ENCODE measurements around the gene USB1. TPM values are rescaled to one million over a fixed set of nuclear protein-coding genes. Genes with fewer than 3 reads are reported as not detected.

Gene USB1
- total RNA-seq, 2 experiments from 2014 or later = 32.9 to 37.5 TPM

DNA sequence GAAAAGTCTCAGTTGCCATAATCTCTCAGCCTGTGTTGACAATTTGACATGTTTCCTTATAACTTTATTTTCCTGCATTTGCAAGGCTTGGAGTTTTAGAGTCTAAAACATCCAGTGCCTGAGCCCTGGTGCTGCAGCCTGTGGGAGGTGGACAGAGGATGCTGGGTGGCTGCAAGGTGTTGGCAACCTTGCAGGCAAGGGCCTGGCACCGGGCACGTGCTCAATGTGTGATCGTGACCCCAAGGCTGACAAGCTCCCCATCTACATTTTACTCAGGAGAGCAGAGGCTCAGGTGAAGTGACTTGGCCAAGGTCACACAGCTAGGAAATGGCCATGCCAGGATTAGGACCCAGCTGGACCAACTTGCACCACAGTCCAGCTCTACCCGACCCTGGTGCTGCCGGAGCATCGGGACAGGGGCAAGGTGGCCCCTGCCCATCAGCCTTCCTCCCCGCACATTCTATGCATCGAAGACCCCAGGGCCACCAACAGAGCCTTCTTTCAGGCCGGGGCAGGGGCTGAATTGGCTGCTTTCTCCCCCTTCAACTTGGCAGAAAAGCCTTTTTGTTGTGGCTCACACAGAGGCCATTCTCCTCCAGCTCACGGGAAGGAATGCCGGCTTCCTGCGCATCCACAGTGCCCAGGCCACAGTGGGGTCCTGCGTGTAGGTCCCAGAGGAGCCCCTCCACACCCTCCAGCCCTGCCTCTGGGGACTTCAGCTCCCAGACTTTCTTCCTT lies 47.5 kb downstream of the USB1 start:
- POLR2A ChIA-PET = no interaction called here
- no peaks in the 10 kb centered on the region for H3K36me3 Mint-ChIP-seq (ENCODE audit: low read depth)
- no peak for ATAC-seq

DNA sequence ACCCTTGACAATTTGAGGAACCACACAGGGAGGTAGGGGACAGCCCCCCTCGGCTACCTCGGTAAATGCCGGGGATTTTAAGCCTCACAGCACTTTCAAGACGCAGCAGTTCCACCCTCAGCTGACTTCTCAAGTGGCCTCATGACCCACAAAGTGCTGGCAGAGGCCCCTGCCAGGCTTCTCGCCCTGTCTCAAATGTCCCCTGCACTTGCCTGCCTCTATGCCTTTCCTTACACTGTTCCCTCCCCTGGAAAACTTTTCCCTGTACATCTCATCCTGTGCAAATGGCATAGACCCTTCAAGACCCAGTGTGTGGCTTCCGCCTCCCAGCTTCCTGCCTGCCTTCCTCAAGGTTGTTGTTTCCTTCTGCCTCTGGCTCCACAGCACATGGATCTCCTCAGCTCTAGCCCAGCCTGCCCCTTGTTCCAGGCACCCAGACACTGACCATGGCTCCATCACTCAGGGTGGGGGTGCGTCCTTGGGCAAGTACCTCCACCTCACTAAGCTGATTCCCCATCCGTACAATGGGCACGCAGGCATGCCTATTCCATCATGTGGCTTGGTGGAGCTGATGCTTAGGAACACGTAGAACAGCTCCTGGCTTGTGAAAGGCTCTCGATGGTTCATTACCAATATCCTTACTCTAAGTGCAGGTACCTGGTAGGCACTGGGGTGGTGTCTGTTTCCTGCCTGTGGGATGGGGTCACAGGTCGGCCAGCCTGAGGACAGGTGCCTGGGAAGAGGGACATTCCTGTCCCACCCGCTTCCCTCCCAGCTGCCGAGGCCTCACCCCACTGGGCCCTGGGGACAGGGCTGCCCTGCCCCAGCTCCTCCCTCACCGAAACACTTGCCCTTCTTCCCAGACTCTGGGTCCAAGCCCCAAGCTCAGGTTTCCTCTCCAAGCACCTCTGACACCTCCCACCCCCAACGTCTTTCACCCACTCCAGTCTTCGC lies 48.3 kb downstream of the USB1 start:
- ChIA-PET CTCF (no interaction called here), POLR2A (no interaction called here)
- no peak for DNase-seq

More for the DNA sequence above, 47.5 kb downstream of the USB1 start:
- Mint-ChIP-seq H3K4me3 (no peak overlapping the region), H3K9me3 (peaks cover 2% of the 10 kb centered on the region), H3K27ac (no peak overlapping the region), H3K27me3 (peaks cover 1% of the 10 kb centered on the region), H3K4me1 (ENCODE audit: low read depth) (no peaks in the 10 kb centered on the region)
- intact Hi-C loops (cut with micrococcal nuclease) = no loop called here
- TF ChIP-seq, protein P1, sequence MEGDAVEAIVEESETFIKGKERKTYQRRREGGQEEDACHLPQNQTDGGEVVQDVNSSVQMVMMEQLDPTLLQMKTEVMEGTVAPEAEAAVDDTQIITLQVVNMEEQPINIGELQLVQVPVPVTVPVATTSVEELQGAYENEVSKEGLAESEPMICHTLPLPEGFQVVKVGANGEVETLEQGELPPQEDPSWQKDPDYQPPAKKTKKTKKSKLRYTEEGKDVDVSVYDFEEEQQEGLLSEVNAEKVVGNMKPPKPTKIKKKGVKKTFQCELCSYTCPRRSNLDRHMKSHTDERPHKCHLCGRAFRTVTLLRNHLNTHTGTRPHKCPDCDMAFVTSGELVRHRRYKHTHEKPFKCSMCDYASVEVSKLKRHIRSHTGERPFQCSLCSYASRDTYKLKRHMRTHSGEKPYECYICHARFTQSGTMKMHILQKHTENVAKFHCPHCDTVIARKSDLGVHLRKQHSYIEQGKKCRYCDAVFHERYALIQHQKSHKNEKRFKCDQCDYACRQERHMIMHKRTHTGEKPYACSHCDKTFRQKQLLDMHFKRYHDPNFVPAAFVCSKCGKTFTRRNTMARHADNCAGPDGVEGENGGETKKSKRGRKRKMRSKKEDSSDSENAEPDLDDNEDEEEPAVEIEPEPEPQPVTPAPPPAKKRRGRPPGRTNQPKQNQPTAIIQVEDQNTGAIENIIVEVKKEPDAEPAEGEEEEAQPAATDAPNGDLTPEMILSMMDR (IDR thresholded peaks at IDR 0.05) = no peak
- no peak for DNase-seq
- CTCF ChIA-PET = interaction anchor here (1.6 kb wide), 1 partner anchor 49 kb away, joined by 5 read pairs; no protein-coding TSS in a partner anchor

DNA sequence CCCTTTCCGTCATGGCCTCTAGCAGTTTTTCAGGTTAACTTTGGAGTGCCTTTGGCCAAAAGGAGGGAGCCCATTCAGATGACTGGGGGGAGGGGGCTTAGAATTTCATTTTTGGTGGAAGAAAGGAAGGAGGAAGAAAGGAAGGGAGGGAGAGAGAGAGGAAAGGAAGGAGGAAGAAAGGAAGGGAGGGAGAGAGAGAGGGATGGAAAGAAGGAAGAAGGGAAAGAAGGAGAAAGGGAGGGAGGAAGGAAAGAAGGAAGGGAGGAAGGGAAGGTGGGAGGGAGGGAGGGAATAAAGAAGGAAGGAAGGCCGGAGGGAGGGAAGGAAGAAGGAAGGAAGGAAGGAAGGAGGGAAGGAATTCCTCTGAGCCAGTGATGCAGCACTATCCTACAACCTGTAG lies 50.1 kb downstream of the USB1 start:
- Mint-ChIP-seq H3K27ac (no peak overlapping the region), H3K4me3 (no peak overlapping the region), H3K36me3 (ENCODE audit: low read depth) (no peaks in the 10 kb centered on the region), H3K27me3 (peaks cover 1% of the 10 kb centered on the region), H3K9me3 (peaks cover 2% of the 10 kb centered on the region), H3K4me1 (ENCODE audit: low read depth) (no peaks in the 10 kb centered on the region)
- ATAC-seq (no peak), DNase-seq (no peak)
- ChIA-PET POLR2A (no interaction called here), CTCF (no interaction called here)
- intact Hi-C loops (cut with micrococcal nuclease) = no loop called here
- TF ChIP-seq, protein P1 (IDR thresholded peaks at IDR 0.05) = no peak

More for the DNA sequence above, 48.3 kb downstream of the USB1 start:
- H3K27ac Mint-ChIP-seq = no peak overlapping the region
- ATAC-seq = no peak
- peaks cover 2% of the 10 kb centered on the region for H3K9me3 Mint-ChIP-seq
- TF ChIP-seq, protein P1 (IDR thresholded peaks at IDR 0.05) = no peak
- H3K27me3 Mint-ChIP-seq = peaks cover 1% of the 10 kb centered on the region
- H3K4me3 Mint-ChIP-seq = no peak overlapping the region
- no peaks in the 10 kb centered on the region for H3K36me3 Mint-ChIP-seq (ENCODE audit: low read depth)
- no peaks in the 10 kb centered on the region for H3K4me1 Mint-ChIP-seq (ENCODE audit: low read depth)
- intact Hi-C loops (cut with micrococcal nuclease) = no loop called here

DNA sequence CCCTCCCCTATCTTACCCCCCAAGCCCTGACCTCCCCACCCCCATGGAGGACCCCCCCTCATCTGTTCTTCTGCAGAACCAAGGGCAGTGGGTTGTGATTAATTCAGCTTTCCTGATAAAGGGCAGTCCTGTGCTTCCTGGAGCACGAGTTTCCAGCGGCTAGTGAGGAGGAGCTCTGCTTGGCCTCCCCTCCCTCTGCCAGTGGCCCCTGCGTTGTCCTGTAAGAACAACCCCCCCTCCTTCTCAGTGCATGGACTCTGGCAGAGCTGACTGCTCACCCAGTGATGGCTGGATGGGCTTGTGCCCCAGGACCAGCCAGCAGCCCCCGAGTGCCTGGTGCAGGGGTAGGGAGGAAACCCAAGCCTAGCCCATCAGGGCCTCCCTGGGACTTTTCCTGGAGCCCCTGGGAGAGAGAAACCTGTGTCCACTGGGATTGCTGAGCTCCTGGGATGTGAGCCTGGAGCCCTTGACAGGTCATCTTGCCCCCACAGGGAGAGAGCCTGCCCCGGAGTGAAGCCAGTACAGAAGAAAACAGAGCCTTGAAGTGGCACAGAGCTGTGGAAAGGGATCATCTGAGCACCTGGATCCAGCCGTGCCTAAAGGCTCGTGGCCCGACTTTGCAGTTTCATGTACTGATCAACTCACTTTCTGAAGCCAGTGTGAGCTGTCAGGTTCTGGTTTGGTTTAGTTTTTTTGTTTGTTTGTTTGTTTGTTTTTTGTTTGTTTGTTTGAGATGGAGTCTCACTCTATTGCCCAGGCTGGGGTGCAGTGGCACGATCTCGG lies 50.8 kb downstream of the USB1 start:
- no peak overlapping the region for H3K27ac Mint-ChIP-seq
- H3K27me3 Mint-ChIP-seq = peaks cover 1% of the 10 kb centered on the region
- intact Hi-C loops (cut with micrococcal nuclease) = no loop called here
- peaks cover 2% of the 10 kb centered on the region for H3K9me3 Mint-ChIP-seq
- TF ChIP-seq, protein P1 (IDR thresholded peaks at IDR 0.05) = no peak
- H3K4me1 Mint-ChIP-seq (ENCODE audit: low read depth) = no peaks in the 10 kb centered on the region
- H3K36me3 Mint-ChIP-seq (ENCODE audit: low read depth) = no peaks in the 10 kb centered on the region
- ChIA-PET POLR2A (no interaction called here), CTCF (no interaction called here)
- no peak overlapping the region for H3K4me3 Mint-ChIP-seq
- ATAC-seq (no peak), DNase-seq (no peak)

Data from activated CD8-positive, alpha-beta T cell treated with anti-CD3 and anti-CD28 coated beads for 36 hours (primary cell).